GM12891 (cell line): ENCODE measurements around the gene NFIX.

Source experiments
- DNase-seq: peaks from one replicate; pipeline ENCODE4 v3.0.0; 2011; ENCODE audit warnings: low spot score; ENCODE audit not compliant: insufficient read length
- FAIRE-seq: peaks from 2 replicates; lab custom pipeline; 2011; peaks lifted over from hg19 to GRCh38; lab: Jason Lieb, UNC
- PAX5 ChIP-seq: IDR thresholded peaks from 2 replicates; pipeline ENCODE4 v1.6.1; 2011; ENCODE audit warnings: low read length, moderate library complexity, mild to moderate bottlenecking; ENCODE audit not compliant: insufficient read depth, severe bottlenecking
- POLR2A ChIP-seq: IDR thresholded peaks from 2 replicates; pipeline ENCODE4 v1.6.1; 2011; ENCODE audit warnings: low read depth, low read length, control low read depth
- POLR2AphosphoS5 ChIP-seq: IDR thresholded peaks from 2 replicates; pipeline ENCODE4 v1.6.1; 2011; ENCODE audit warnings: low read depth, low read length, control low read depth
- POU2F2 ChIP-seq: IDR thresholded peaks from 2 replicates; pipeline ENCODE4 v1.6.1; 2011; ENCODE audit warnings: low read depth, mild to moderate bottlenecking, control low read depth, low read length, moderate library complexity
- SPI1 ChIP-seq: IDR thresholded peaks from 2 replicates; pipeline ENCODE4 v1.6.1; 2011; ENCODE audit warnings: low read depth, low read length, control low read depth
- TAF1 ChIP-seq: IDR thresholded peaks from 2 replicates; pipeline ENCODE4 v1.6.1; 2011; ENCODE audit warnings: low read depth, low read length, control low read depth

Gene NFIX

GRCh38 chr19:13130886-13131490, 135.7 kb downstream of the NFIX start:
- TF ChIP-seq SPI1 (no peak), TAF1 (no peak), POLR2A (no peak), POLR2AphosphoS5 (no peak), PAX5 (no peak), POU2F2 (no peak)
- no peak for DNase-seq
- no peak for FAIRE-seq

- FAIRE-seq (peak; percentile 28), DNase-seq (no peak)
- TF ChIP-seq POU2F2 (no peak), SPI1 (no peak), POLR2AphosphoS5 (no peak)
Measured at GRCh38 chr19:13132471-13133180, 137.4 kb downstream of the NFIX start.

- TF ChIP-seq POU2F2 (no peak), SPI1 (no peak), POLR2AphosphoS5 (no peak), PAX5 (no peak), TAF1 (no peak), POLR2A (no peak)
- FAIRE-seq (no peak), DNase-seq (no peak)
Measured at GRCh38 chr19:13133241-13133870, 138.1 kb downstream of the NFIX start.

GRCh38 chr19:13134626-13135025, 139.4 kb downstream of the NFIX start:
- DNase-seq (no peak), FAIRE-seq (no peak)
- TF ChIP-seq POU2F2 (no peak), POLR2AphosphoS5 (no peak), POLR2A (no peak), TAF1 (no peak), SPI1 (no peak), PAX5 (no peak)

- FAIRE-seq (no peak), DNase-seq (no peak)
- TF ChIP-seq POLR2A = no peak
- TF ChIP-seq PAX5 = no peak
- TF ChIP-seq SPI1 = no peak
- TF ChIP-seq POU2F2 = no peak
- TF ChIP-seq TAF1 = no peak
- no peak for TF ChIP-seq POLR2AphosphoS5
Measured at GRCh38 chr19:13135068-13136062, 140.1 kb downstream of the NFIX start.

GRCh38 chr19:13137290-13137794, 142.1 kb downstream of the NFIX start:
- DNase-seq (no peak), FAIRE-seq (no peak)
- no peak for TF ChIP-seq SPI1
- TF ChIP-seq TAF1 = no peak
- no peak for TF ChIP-seq POU2F2
- no peak for TF ChIP-seq POLR2A
- TF ChIP-seq PAX5 = no peak
- TF ChIP-seq POLR2AphosphoS5 = no peak

- FAIRE-seq (no peak), DNase-seq (no peak)
Measured at GRCh38 chr19:13138171-13138915, 143.1 kb downstream of the NFIX start.

GRCh38 chr19:13138916-13139198, 143.6 kb downstream of the NFIX start:
- DNase-seq (no peak), FAIRE-seq (no peak)
- TF ChIP-seq PAX5 (no peak), POLR2A (no peak), TAF1 (no peak), POLR2AphosphoS5 (no peak), POU2F2 (no peak)

More at GRCh38 chr19:13138171-13138915, 143.1 kb downstream of the NFIX start:
- TF ChIP-seq POU2F2 (no peak), POLR2A (no peak), PAX5 (no peak), SPI1 (no peak), TAF1 (no peak), POLR2AphosphoS5 (no peak)
